GM21737 (cell line): ENCODE results near the gene DEFB112.

ENCODE experiments used
- ATAC-seq: cut with Tn5 transposase; IDR thresholded peaks from one replicate; pipeline ENCODE4 v1.9.1; 2021; ENCODE audit warnings: mild to moderate bottlenecking, moderate library complexity; ENCODE audit not compliant: unreplicated experiment

The DEFB112 gene

GRCh38 chr6:50049829-50050228 lies at the start of gene DEFB112:
TSS of gene DEFB112 (minus strand) at chr6:50049929. CDS start at chr6:50049869, 60 bp downstream.
- no peak for ATAC-seq

GRCh38 chr6:50098641-50098993 lies 48.9 kb upstream of the DEFB112 start:
- no peak for ATAC-seq

DNA sequence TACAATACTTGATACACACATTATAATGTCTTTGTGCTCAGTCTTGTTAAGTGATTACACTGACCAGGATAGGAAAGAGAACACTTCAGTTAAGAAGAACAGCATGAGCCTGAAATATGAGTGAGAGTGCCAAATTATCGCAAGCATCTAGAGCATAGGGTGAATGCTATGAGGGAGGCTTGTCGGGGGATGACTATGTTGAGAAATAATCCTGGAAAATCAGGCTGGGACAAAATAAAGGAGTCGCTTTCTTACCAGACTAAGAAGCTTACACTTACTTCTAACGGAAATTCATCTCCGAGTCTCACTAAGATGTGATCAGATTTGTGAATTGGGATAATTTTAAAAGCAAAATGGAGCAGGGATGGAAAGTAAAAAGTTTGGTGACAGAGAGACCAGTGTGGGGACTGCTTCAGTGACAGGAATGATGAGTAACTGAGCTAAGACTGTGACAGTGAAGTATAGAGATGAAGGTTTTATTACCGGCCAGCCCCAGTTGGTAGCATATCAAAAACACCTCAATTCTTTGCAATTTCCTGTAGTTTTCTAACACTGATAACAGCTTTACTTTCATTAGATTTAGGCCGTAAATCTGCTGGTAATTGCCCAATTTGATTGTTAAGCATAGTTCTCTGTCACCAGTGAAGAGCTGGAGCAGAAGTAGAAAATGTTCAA lies 48.4 kb upstream of the DEFB112 start:
- no peak for ATAC-seq

DNA sequence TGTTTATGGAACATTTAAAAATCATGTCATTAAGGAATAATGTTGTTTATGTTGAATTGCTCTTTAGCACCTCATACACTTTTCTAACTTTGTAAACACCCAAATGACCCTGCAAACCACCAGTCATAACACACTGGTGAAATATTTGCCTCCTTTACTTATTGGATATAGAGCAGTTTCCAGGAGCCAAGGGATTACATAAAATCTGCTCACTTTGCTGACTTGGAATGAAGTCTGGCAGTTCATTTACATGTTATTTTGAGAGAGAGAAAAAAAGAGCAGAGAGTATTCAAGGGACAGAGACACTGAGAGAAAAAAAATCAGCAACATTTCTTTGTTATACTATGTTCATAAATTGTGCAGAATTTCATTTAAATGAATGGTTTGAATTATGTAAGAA lies 46.6 kb upstream of the DEFB112 start:
- no peak for ATAC-seq

GRCh38 chr6:50093938-50094272 lies 44.2 kb upstream of the DEFB112 start:
- ATAC-seq = no peak

- no peak for ATAC-seq
Measured at GRCh38 chr6:50093116-50093937, 43.6 kb upstream of the DEFB112 start.

DNA sequence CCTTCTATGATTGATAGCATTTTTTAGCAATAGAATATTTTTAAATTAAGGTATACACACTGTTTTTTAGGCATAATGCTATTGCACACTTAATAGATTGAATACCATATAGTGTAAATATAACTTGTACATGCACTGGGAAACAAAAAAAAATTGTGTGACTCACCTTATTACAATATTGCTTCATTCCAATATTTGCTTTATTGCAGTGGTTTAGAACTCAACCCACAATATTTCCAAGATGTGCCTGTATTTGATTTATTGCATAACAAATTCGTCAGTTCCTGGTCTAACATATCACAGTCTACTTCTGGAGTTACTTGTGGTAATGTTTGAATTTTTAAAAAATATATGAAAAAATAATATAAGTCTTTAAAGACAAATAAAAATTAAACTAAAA lies 41.9 kb upstream of the DEFB112 start:
- ATAC-seq = no peak

- ATAC-seq = no peak
Measured at GRCh38 chr6:50089911-50090310, 40.2 kb upstream of the DEFB112 start.

DNA sequence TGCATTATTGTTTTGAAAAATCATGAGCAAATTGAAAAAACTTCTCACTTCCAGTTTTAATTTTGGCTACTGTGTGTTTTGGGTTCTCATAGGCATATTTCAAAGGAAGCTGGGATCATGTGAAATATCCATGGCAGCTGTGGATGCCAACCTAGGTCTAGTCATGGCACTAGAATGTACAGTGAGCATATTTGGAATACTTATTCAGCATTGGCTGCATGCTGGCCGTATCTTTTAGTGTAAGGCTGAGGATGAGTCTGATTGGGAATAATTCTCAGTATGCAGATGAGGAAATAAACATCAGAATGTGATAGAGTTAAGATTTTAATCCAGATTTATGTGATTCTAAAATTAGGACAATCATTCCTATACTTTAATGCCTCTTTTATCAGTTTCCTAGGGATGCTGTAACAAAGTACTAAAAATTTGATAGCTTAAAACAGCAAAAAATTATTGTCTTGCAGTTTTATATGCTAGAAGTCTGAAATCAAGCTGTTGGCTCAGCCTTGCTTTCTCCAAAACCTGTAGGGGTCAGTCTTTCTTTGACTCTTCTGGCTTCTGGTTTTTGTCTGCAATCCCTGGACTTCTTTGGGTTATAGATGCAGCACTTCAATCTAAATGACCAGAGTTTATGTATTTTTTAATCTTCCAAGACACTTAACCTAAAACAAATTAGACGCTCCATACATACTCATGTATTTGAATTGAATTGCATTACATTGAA lies 37.7 kb upstream of the DEFB112 start:
- no peak for ATAC-seq

GRCh38 chr6:50077385-50077784 lies 27.7 kb upstream of the DEFB112 start:
- ATAC-seq = no peak

DNA sequence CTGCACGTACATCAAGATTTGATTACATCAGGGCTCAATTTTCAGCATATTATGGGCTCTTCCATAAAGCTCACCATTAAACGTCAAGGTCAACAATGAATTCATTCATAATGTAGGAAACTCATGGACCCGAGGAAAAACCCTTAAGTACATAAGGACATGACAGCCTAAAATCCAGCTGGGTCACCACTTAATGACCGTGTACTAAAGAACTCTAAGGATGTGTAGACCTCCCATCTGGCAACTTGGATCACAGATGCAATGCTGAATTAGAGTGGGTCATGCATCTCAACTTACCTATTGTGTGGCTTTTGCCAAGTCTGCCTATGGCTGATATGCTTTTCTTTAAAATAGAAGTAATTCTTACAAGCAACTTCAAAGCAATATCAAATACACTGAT lies 26.7 kb upstream of the DEFB112 start:
- no peak for ATAC-seq

GRCh38 chr6:50071921-50072320 lies 22.2 kb upstream of the DEFB112 start:
- no peak for ATAC-seq

GRCh38 chr6:50070101-50070500 lies 20.4 kb upstream of the DEFB112 start:
- ATAC-seq = no peak

- ATAC-seq = no peak
Measured at GRCh38 chr6:50062051-50062450, 12.3 kb upstream of the DEFB112 start.

DNA sequence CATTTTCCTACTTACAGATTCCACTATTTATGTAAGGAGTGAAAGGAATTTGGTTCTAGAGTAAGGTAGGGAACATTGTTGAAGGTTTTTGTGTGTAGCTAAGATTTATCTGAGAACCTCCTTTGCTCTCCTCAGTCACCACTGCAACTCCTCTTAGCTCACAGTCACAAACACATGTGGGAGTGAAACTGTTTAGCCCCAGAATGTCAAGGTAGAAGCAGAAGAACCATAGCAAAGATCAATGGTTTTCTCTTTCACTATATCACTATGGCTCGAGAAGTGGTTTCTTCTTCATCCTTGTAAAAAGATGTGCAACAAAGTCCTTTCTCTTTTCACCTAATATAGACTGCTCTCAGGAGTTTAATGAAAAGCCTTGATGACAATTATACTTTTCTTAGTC lies 6.5 kb upstream of the DEFB112 start:
- ATAC-seq = no peak

DNA sequence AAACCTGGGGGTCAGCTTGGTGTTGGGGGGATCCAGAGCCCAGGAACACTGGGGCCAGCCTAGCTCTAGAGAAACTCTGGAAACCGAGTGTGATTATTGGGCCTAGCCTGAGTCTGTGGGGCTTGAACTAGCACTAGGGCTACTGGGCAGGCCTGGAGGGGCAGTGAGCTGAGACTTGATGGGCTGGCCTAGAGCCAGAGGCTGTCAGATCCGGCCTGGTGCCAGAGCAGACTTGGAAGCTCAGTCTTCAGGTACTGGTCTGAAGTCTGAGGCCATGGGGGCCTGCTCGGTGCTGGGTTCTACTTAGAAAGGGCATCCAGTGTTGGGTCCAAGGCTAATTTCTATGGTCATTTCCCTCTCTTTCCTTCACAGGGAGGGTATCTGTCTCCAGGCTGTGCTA lies 2.7 kb downstream of the DEFB112 start:
- no peak for ATAC-seq

GRCh38 chr6:50030777-50031562 lies 18.8 kb downstream of the DEFB112 start:
- no peak for ATAC-seq

GRCh38 chr6:50030350-50030749 lies 19.4 kb downstream of the DEFB112 start:
- no peak for ATAC-seq

DNA sequence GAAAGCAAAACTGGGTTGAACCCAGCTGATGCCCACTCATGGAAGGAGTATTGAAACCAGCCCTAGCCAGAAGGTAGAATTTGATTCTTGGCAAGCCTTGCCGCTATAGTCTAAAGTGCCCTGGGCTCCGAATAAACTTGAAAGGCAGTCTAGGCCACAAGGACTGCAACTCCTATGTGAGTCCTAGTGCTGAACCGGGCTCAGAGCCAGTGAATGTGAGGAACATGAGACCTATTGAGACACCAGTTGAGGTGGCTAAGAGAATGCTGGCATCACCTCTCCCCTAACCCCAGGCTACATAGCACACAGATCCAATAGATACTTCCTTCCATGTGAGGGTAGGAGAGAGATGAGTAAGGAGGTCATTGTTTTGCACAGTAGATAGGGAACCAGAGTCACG lies 24.5 kb downstream of the DEFB112 start:
- no peak for ATAC-seq

GRCh38 chr6:50021894-50022293 lies 27.8 kb downstream of the DEFB112 start, which contains the start of gene DEFB110:
TSS of gene DEFB110 (minus strand) at chr6:50021994. CDS start at chr6:50021935, 59 bp downstream.
- ATAC-seq = no peak

- ATAC-seq = no peak
Measured at GRCh38 chr6:50007819-50008218, 41.9 kb downstream of the DEFB112 start.
